Calu3 (cell line): ENCODE results near the gene ENTPD1. TPM values are rescaled to one million over a fixed set of nuclear protein-coding genes. Genes with fewer than 3 reads are reported as not detected.

Experiments
- BruUV-seq: library from RNA; stranded (reverse); fragments of 400-500 nt; replicated peaks from 2 replicates; lab custom pipeline; 2021; lab: Mats Ljungman, UMichigan
- CTCF ChIA-PET: fragments of 300-600 bp; sonication (Branson Sonifier 250); formaldehyde crosslinking; loops from one replicate; lab custom pipeline; 2022; ENCODE audit warnings: antibody characterized with exemption; lab: Charles Lee
- DNase-seq: peaks from one replicate; pipeline ENCODE4 v3.0.0; 2022
- H3K27ac Mint-ChIP-seq: one replicate; pipeline ENCODE4 v1.8.0; 2022; ENCODE audit warnings: mixed read lengths; ENCODE audit not compliant: unreplicated experiment
- H3K27me3 Mint-ChIP-seq: one replicate; pipeline ENCODE4 v1.8.0; 2022; ENCODE audit warnings: mixed read lengths; ENCODE audit not compliant: unreplicated experiment
- H3K36me3 Mint-ChIP-seq: one replicate; pipeline ENCODE4 v1.8.0; 2022; ENCODE audit warnings: mild to moderate bottlenecking, moderate library complexity, mixed read lengths; ENCODE audit not compliant: insufficient read depth, unreplicated experiment
- H3K4me1 Mint-ChIP-seq: one replicate; pipeline ENCODE4 v1.8.0; 2022; ENCODE audit warnings: mild to moderate bottlenecking, low read depth, mixed read lengths; ENCODE audit not compliant: unreplicated experiment
- H3K4me3 Mint-ChIP-seq: one replicate; pipeline ENCODE4 v1.8.0; 2022; ENCODE audit warnings: mild to moderate bottlenecking, low read depth, moderate library complexity, mixed read lengths; ENCODE audit not compliant: unreplicated experiment
- H3K9me3 Mint-ChIP-seq: one replicate; pipeline ENCODE4 v1.8.0; 2022; ENCODE audit warnings: low read depth, mixed read lengths; ENCODE audit not compliant: unreplicated experiment
- CTCF ChIP-seq: fragments of 200-600 bp; IDR thresholded peaks from one replicate; pipeline ENCODE4 v1.8.0; 2022; ENCODE audit warnings: antibody characterized with exemption; ENCODE audit not compliant: unreplicated experiment
- intact Hi-C: fragments of 100-400 bp; cut with micrococcal nuclease; formaldehyde crosslinking; loops from one replicate; pipeline ENCODE4 v1.10.0; 2022; ENCODE audit not compliant: unreplicated experiment
- total RNA-seq: library from RNA; stranded (reverse); gene quantifications from 2 replicates; pipeline ENCODE4 v1.2.3, GENCODE V29; 2022

ENTPD1 gene
- total RNA-seq, 1 experiment from 2014 or later = 0.92 TPM

GRCh38 chr10:95837783-95838182, 81.8 kb downstream of the ENTPD1 start:
- intact Hi-C loops = no loop called here
- no peak for DNase-seq
- BruUV-seq = no TSS peak
- H3K9me3 Mint-ChIP-seq = no peaks in the 10 kb centered on the region
- CTCF ChIA-PET = interaction anchor here (1.5 kb wide), 1 partner anchor 144 kb away, joined by 7 read pairs; the partner anchor contains the start of gene TCTN3
- no peak overlapping the region for H3K4me3 Mint-ChIP-seq
- no peak overlapping the region for H3K27ac Mint-ChIP-seq
- no peaks in the 10 kb centered on the region for H3K27me3 Mint-ChIP-seq
- peaks cover 6% of the 10 kb centered on the region for H3K4me1 Mint-ChIP-seq
- no peaks in the 10 kb centered on the region for H3K36me3 Mint-ChIP-seq
- no peak for TF ChIP-seq CTCF

GRCh38 chr10:95840121-95840520, 84.2 kb downstream of the ENTPD1 start:
- intact Hi-C loops = no loop called here
- peaks cover 16% of the 10 kb centered on the region for H3K4me1 Mint-ChIP-seq

GRCh38 chr10:95840681-95841080, 84.7 kb downstream of the ENTPD1 start:
- intact Hi-C loops = no loop called here
- no peaks in the 10 kb centered on the region for H3K9me3 Mint-ChIP-seq
- H3K4me1 Mint-ChIP-seq = peaks cover 16% of the 10 kb centered on the region
- no peak for TF ChIP-seq CTCF
- BruUV-seq = no TSS peak
- H3K36me3 Mint-ChIP-seq = no peaks in the 10 kb centered on the region
- no peak overlapping the region for H3K27ac Mint-ChIP-seq
- no peak overlapping the region for H3K4me3 Mint-ChIP-seq
- CTCF ChIA-PET = interaction anchor here (1.0 to 3.8 kb wide), 3 partner anchors 14 to 146 kb away, joined by 3 to 68 read pairs (median 4); partner anchors contain the start of gene TCTN3
- H3K27me3 Mint-ChIP-seq = no peaks in the 10 kb centered on the region
- no peak for DNase-seq

More at GRCh38 chr10:95840121-95840520, 84.2 kb downstream of the ENTPD1 start:
- Mint-ChIP-seq H3K9me3 (no peaks in the 10 kb centered on the region), H3K27ac (no peak overlapping the region), H3K36me3 (no peaks in the 10 kb centered on the region), H3K27me3 (no peaks in the 10 kb centered on the region), H3K4me3 (no peak overlapping the region)
- DNase-seq = no peak
- BruUV-seq = no TSS peak
- CTCF ChIA-PET = interaction anchor here (3.8 kb wide), 1 partner anchor 146 kb away, joined by 68 read pairs; the partner anchor contains the start of gene TCTN3
- TF ChIP-seq CTCF = no peak

GRCh38 chr10:95841661-95842498, 85.9 kb downstream of the ENTPD1 start:
- Mint-ChIP-seq H3K27me3 (no peaks in the 10 kb centered on the region), H3K27ac (no peak overlapping the region), H3K4me1 (peaks cover 16% of the 10 kb centered on the region), H3K4me3 (no peak overlapping the region), H3K9me3 (no peaks in the 10 kb centered on the region), H3K36me3 (no peaks in the 10 kb centered on the region)
- CTCF ChIA-PET = interaction anchor here (0.7 to 3.8 kb wide), 6 partner anchors 16 to 1551 kb away, joined by 3 to 68 read pairs (median 4); partner anchors contain the start of gene TCTN3
- DNase-seq = peak; percentile 51
- no TSS peak for BruUV-seq
- intact Hi-C loops = loop anchor here (1.0 kb wide), 1 partner anchor 148 kb away; no protein-coding TSS in a partner anchor
- peak; percentile 50 for TF ChIP-seq CTCF
